Measurements from ENCODE around the gene CLEC16A.

Gene CLEC16A

GRCh38 chr16:11165349-11165748 lies 221.0 kb downstream of the CLEC16A start:
- ChIA-PET POLR2A (no interaction called here), CTCF (no interaction called here)
- no peak for DNase-seq (ENCODE audit: low read depth, low spot score)
- TF ChIP-seq CTCF (IDR thresholded peaks at IDR 0.05; ENCODE audit: insufficient read depth, low read length, missing control alignments): no peak
- no peak overlapping the region for H3K4me3 ChIP-seq (ENCODE audit: low read depth, low read length)

- ChIA-PET POLR2A (no interaction called here), CTCF (no interaction called here)
- no peak overlapping the region for H3K4me3 ChIP-seq (ENCODE audit: low read depth, low read length)
- no peak for TF ChIP-seq CTCF (IDR thresholded peaks at IDR 0.05; ENCODE audit: insufficient read depth, low read length, missing control alignments)
- no peak for DNase-seq (ENCODE audit: low read depth, low spot score)
Measured at GRCh38 chr16:11165894-11166665, 221.7 kb downstream of the CLEC16A start.

GRCh38 chr16:11167581-11167980 lies 223.2 kb downstream of the CLEC16A start:
- ChIA-PET POLR2A (no interaction called here), CTCF (no interaction called here)
- TF ChIP-seq CTCF (IDR thresholded peaks at IDR 0.05; ENCODE audit: insufficient read depth, low read length, missing control alignments): no peak
- H3K4me3 ChIP-seq (ENCODE audit: low read depth, low read length): no peak overlapping the region
- no peak for DNase-seq (ENCODE audit: low read depth, low spot score)

- TF ChIP-seq CTCF (IDR thresholded peaks at IDR 0.05; ENCODE audit: insufficient read depth, low read length, missing control alignments): no peak
- POLR2A ChIA-PET: no interaction called here
- no peak for DNase-seq (ENCODE audit: low read depth, low spot score)
- CTCF ChIA-PET: interaction anchor here (1.1 kb wide), 1 partner anchor 197 kb away, joined by 4 read pairs; no protein-coding TSS in a partner anchor
- H3K4me3 ChIP-seq (ENCODE audit: low read depth, low read length): no peak overlapping the region
Measured at GRCh38 chr16:11168386-11169051, 224.2 kb downstream of the CLEC16A start.

- ChIA-PET CTCF (interaction anchor here (1.3 kb wide), 1 partner anchor 13 kb away, joined by 3 read pairs; no protein-coding TSS in a partner anchor), POLR2A (no interaction called here)
- no peak for TF ChIP-seq CTCF (IDR thresholded peaks at IDR 0.05; ENCODE audit: insufficient read depth, low read length, missing control alignments)
- no peak overlapping the region for H3K4me3 ChIP-seq (ENCODE audit: low read depth, low read length)
- DNase-seq (ENCODE audit: low read depth, low spot score): no peak
Measured at GRCh38 chr16:11169641-11170040, 225.3 kb downstream of the CLEC16A start.

- no peak for DNase-seq (ENCODE audit: low read depth, low spot score)
- POLR2A ChIA-PET: no interaction called here
- H3K4me3 ChIP-seq (ENCODE audit: low read depth, low read length): no peak overlapping the region
- CTCF ChIA-PET: interaction anchor here (1.3 kb wide), 1 partner anchor 13 kb away, joined by 3 read pairs; no protein-coding TSS in a partner anchor
- no peak for TF ChIP-seq CTCF (IDR thresholded peaks at IDR 0.05; ENCODE audit: insufficient read depth, low read length, missing control alignments)
Measured at GRCh38 chr16:11170201-11170600, 225.8 kb downstream of the CLEC16A start.
